Activated CD8-positive, alpha-beta memory T cell treated with anti-CD3 and anti-CD28 coated beads for 36 hours (primary cell): ENCODE results near the gene STK32B. TPM values are rescaled to one million over a fixed set of nuclear protein-coding genes. Genes with fewer than 3 reads are reported as not detected.
"Not testable (repeated sequence)": the region's sequence is repeated elsewhere in the genome, so short reads cannot be mapped to it uniquely, and the experiment has no call there.

ENCODE experiments used
- CTCF ChIA-PET: fragments of 350-600 bp; sonication (Branson Sonifier 250); formaldehyde crosslinking; loops from one replicate; lab custom pipeline; 2021; ENCODE audit warnings: antibody characterized with exemption; lab: Charles Lee
- POLR2A ChIA-PET: fragments of 350-600 bp; sonication (Branson Sonifier 250); formaldehyde crosslinking; loops from one replicate; lab custom pipeline; 2021; ENCODE audit warnings: antibody characterized with exemption; lab: Charles Lee
- total RNA-seq, 2 experiments: library from RNA; stranded (reverse); gene quantifications; one replicate each; pipeline ENCODE4 v1.2.3, GENCODE V29; 2021

Gene STK32B
- total RNA-seq, 2 experiments from 2014 or later = not detected

- ChIA-PET CTCF (no interaction called here), POLR2A (no interaction called here)
Measured at GRCh38 chr4:5283837-5284236, 232.6 kb downstream of the STK32B start.

DNA sequence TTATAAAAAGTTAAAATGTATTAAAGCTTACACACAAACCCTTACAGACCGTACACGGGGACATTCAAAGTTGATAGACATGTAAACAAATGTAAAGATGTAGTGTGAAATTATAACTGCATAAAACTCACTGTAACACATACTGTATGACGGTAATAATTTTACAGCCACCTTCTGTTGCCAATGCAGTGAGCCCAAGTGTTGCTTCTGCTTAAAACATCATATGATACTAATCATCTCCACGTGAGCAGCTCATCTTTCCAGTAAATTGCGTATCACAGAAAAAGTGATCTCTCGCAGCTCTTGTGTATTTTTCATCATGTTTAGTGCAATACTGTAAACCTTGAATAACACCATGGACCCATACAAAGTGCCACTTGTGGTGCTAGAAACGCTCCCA lies 233.2 kb downstream of the STK32B start:
- CTCF ChIA-PET = no interaction called here
- POLR2A ChIA-PET = no interaction called here

DNA sequence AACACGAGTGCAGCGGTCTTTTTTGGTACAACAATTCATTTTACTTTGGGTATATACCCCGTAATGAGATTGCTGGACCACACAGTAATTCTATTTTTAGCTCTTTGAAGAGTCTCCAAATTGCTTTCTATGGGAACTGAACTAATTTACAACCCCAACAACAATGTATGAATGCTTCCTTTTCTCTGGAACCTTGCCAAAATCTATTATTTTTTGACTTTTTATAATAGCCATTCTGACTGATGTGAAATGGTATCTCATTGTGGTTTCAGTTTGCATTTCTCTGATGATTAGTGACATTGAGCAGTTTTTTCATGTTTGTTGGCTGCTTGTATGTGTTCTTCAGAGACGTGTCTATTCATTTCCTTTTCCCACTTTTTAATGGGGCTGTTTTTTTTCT lies 240.8 kb downstream of the STK32B start:
- POLR2A ChIA-PET = no interaction called here
- CTCF ChIA-PET = no interaction called here

DNA sequence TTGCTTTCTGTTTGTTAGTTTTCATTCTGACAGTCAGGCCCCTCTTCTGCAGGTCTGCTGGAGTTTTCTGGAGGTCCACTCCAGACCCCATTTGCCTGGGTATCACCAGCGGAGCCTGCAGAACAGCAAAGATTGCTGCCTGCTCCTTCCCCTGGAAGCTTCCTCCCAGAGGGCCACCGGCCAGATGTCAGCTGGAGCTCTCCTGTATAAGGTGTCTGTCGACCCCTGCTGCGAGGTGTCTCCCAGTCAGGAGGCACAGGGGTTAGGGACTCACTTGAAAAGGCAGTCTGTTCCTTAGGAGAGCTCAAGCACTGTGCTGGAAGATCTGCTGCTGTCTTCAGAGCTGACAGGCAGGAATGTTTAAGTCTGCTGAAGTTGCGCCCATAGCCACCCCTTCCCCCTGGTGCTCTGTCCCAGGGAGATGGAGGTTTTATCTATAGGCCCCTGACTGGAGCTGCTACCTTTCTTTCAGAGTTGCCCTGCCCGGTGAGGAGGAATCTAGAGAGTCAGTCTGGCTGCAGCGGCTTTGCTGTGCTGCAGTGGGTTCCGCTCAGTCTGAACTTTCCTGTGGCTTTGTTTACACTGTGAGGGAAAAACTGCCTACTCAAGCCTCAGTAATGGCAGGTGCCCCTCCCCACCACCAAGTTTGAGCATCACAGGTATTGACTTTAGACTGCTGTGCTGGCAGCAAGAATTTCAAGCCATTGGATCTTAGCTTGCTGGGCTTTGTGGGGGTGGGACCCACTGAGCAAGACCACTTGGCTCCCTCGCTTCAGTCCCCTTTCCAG lies 246.9 kb downstream of the STK32B start:
- POLR2A ChIA-PET, CTCF ChIA-PET: not testable (repeated sequence)

DNA sequence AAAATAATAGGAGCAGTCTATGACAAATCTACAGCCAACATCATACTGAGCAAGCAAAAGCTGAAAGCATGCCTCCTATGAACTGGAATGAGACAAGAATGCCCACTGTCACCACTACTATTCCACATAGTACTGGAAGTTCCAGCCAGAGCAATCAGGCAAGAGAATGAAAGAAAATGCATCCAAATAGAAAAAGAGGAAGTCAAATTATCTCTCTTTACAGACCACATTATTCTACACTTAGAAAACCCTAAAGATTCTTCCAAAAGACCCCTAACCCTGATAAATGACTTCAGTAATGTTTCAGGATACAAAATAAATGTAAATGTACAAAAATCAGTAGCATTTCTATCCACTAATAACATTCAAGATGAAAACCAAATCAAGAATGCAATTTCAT lies 249.0 kb downstream of the STK32B start:
- POLR2A ChIA-PET = no interaction called here

GRCh38 chr4:5307928-5308327 lies 256.6 kb downstream of the STK32B start:
- ChIA-PET CTCF (no interaction called here), POLR2A (no interaction called here)

More for the DNA sequence above, 249.0 kb downstream of the STK32B start:
- CTCF ChIA-PET = no interaction called here

- POLR2A ChIA-PET = no interaction called here
- CTCF ChIA-PET = no interaction called here
Measured at GRCh38 chr4:5322321-5322720, 271.0 kb downstream of the STK32B start.

DNA sequence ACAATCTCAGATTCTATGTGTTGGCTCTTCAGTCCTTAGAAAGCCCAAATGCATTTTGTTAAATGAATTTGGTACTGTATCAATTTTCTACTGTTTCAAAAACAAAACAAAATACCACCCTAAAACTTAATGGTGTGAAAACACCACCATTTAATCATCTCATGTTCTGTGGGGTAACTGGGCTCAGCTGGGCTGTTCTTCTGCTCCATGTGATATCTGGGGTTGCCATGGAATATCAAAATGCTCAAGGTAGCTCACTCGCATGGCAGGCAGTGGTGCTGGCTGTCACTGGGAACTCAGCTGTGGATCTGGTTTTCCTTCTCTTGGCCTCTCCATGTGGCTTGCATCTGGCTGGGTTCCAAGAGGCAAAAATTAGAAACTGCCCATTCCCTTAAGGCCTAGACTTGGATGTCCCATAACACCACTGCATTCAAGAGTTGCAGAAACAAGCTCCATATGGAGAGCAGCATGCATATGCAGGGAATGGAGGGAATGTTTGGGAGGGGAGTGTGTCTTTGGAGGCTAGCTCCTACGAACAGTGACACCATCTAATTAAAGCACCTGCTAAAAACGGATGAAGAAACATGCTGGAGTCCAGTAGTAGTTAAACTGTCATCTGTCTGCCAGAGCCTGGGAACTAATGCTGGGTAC lies 279.2 kb downstream of the STK32B start:
- ChIA-PET POLR2A (no interaction called here), CTCF (no interaction called here)

GRCh38 chr4:5337731-5338130 lies 286.5 kb downstream of the STK32B start:
- POLR2A ChIA-PET = no interaction called here
- CTCF ChIA-PET = no interaction called here

- ChIA-PET POLR2A (no interaction called here), CTCF (no interaction called here)
Measured at GRCh38 chr4:5338531-5338930, 287.3 kb downstream of the STK32B start.

GRCh38 chr4:5340991-5341451 lies 289.7 kb downstream of the STK32B start:
- ChIA-PET POLR2A (no interaction called here), CTCF (no interaction called here)

DNA sequence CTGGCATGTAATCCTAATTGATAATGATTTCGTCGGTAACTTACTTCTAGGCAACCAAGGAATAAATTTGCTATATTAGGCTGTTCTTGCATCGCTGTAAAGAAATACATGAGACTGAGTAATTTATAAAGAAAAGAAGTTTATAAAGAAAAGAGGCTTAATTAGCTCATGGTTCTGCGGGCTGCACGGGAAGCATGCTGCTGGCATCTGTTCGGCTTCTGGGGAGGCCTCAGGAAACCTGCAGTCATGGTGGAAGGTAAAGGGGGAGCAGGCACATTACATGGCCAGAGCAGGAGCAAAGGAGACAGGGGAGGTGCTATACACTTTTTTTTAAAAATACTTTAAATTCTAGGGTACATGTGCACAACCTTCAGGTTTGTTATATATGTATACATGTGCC lies 290.2 kb downstream of the STK32B start:
- ChIA-PET POLR2A (no interaction called here), CTCF (no interaction called here)

- ChIA-PET CTCF (no interaction called here), POLR2A (no interaction called here)
Measured at GRCh38 chr4:5355846-5356245, 304.6 kb downstream of the STK32B start.

GRCh38 chr4:5357870-5358269 lies 306.6 kb downstream of the STK32B start:
- POLR2A ChIA-PET = no interaction called here
- CTCF ChIA-PET = no interaction called here

DNA sequence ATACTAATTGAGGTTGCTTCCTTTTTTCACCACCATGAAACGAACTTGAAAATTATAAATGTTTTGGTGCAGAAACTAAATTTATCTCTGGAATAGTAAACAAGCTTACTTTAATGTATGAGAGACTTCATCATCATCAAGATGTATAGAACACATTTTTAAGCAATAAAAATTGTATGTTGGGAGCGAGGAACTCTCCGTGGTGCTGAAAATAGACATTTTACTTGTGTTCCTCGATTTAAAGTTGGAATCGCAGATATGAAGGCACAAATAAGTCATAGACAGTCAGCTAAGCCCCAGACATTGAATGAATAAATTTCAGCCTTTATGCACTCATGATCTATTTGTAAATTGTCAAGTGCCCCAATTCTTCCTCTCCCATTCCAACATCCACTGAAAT lies 310.7 kb downstream of the STK32B start:
- CTCF ChIA-PET = no interaction called here
- POLR2A ChIA-PET = no interaction called here

GRCh38 chr4:5364406-5364805 lies 313.1 kb downstream of the STK32B start:
- ChIA-PET CTCF (no interaction called here), POLR2A (no interaction called here)

DNA sequence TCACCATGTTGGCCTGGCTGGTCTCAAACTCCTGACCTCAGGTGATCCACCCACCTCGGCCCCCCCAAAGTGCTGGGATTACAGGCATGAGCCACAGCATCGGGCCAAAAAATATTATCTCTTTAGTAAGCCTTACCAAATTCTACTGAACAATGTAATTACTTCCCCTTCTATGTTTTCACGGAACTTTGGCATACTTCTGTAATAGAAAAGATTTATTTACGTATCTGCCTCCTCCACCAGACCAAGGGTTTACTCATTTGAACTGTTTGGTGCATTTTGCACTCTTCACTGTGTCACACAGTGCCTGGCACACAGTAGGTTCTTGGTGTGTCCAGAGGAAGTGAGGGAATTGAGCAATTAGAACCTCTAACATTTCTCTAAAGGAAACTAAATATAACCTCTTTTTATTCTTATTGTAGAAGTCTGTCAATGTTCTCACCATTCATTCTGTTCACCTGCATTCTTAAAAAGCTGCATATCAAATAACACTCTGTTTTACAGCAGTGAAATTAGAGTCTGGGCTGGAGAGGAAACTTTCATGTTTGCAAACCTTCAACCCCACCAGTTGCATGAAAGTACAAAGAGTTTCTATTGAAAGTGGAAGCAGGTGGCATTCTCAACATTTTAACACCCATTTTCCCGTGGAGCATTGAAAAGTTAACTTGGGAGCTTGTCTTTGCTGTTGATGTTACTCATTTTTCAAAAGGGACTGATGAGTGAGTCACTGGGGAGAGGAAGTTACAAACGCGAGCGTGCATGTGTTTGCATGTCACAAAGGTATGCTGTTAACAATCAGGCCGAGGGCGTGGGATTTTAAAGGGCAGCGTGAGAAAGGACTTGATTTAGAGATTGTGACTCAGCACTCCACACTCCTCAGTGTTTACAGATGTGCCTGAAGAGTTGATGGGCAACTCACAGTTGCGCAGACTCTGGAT lies 314.1 kb downstream of the STK32B start:
- CTCF ChIA-PET = no interaction called here
- POLR2A ChIA-PET = no interaction called here

GRCh38 chr4:5366009-5366386 lies 314.7 kb downstream of the STK32B start:
- ChIA-PET CTCF (no interaction called here), POLR2A (no interaction called here)

DNA sequence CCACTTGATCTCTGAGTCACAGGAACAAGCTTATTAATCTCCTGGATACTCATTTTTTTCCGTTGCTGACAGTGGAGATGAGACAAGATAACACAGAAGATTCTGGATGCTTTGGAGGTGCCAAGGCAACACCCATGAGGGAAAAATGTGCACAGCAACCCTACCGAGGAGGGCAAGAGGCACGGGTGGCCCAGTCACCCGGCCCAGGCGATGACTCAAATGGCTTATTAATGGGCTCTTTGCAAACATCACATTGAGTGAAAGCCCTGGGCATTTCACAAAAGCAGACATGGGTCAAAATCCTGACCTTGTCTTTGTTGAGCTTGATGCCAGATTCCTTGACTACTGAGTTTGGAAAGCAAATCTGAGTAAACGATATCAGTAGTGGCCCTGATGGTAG lies 315.1 kb downstream of the STK32B start:
- CTCF ChIA-PET = no interaction called here

GRCh38 chr4:5368426-5368825 lies 317.1 kb downstream of the STK32B start:
- CTCF ChIA-PET = no interaction called here
- POLR2A ChIA-PET = no interaction called here

More for the DNA sequence above, 315.1 kb downstream of the STK32B start:
- POLR2A ChIA-PET = no interaction called here
